Cortex of kidney (tissue), 1 donor: ENCODE data around the gene OAS2.

ENCODE experiments used
- DNase-seq: peaks from one replicate; lab custom pipeline; 2025; lab: John Stamatoyannopoulos, UW

The OAS2 gene

GRCh38 chr12:113019025-113019424, 40.7 kb downstream of the OAS2 start:
- no peak for DNase-seq

- no peak for DNase-seq
Observed at GRCh38 chr12:113021500-113021899, 43.2 kb downstream of the OAS2 start.

GRCh38 chr12:113022563-113023297, 44.4 kb downstream of the OAS2 start:
- DNase-seq, result no peak

- DNase-seq, result no peak
Observed at GRCh38 chr12:113027726-113028125, 49.4 kb downstream of the OAS2 start.

GRCh38 chr12:113030875-113031525, 52.7 kb downstream of the OAS2 start:
- no peak for DNase-seq

GRCh38 chr12:113039911-113040445, 61.7 kb downstream of the OAS2 start:
- no peak for DNase-seq

- no peak for DNase-seq
Observed at GRCh38 chr12:113040722-113041171, 62.4 kb downstream of the OAS2 start.

- no peak for DNase-seq
Observed at GRCh38 chr12:113041560-113041959, 63.2 kb downstream of the OAS2 start.

GRCh38 chr12:113043240-113043639, 64.9 kb downstream of the OAS2 start:
- DNase-seq, result no peak

- no peak for DNase-seq
Observed at GRCh38 chr12:113044516-113044915, 66.2 kb downstream of the OAS2 start.

GRCh38 chr12:113048716-113049127, 70.4 kb downstream of the OAS2 start:
- DNase-seq, result no peak

GRCh38 chr12:113049976-113050742, 71.8 kb downstream of the OAS2 start:
- DNase-seq, result no peak

GRCh38 chr12:113050795-113051194, 72.5 kb downstream of the OAS2 start:
- no peak for DNase-seq

- DNase-seq, result no peak
Observed at GRCh38 chr12:113051759-113052158, 73.4 kb downstream of the OAS2 start.

- DNase-seq, result no peak
Observed at GRCh38 chr12:113052326-113052725, 74.0 kb downstream of the OAS2 start.

GRCh38 chr12:113054948-113055486, 76.7 kb downstream of the OAS2 start:
- no peak for DNase-seq

GRCh38 chr12:113055594-113056380, 77.5 kb downstream of the OAS2 start:
- no peak for DNase-seq

- DNase-seq, result no peak
Observed at GRCh38 chr12:113056381-113056630, 78.0 kb downstream of the OAS2 start.

GRCh38 chr12:113056631-113057488, 78.5 kb downstream of the OAS2 start, which contains the start of gene DTX1:
Gene DTX1, plus strand, starts transcription at chr12:113056730. Its CDS starts 1,463 bp downstream, at chr12:113058193.
- no peak for DNase-seq
